ENCODE measurements around the gene BPIFB6.

Gene BPIFB6, protein sequence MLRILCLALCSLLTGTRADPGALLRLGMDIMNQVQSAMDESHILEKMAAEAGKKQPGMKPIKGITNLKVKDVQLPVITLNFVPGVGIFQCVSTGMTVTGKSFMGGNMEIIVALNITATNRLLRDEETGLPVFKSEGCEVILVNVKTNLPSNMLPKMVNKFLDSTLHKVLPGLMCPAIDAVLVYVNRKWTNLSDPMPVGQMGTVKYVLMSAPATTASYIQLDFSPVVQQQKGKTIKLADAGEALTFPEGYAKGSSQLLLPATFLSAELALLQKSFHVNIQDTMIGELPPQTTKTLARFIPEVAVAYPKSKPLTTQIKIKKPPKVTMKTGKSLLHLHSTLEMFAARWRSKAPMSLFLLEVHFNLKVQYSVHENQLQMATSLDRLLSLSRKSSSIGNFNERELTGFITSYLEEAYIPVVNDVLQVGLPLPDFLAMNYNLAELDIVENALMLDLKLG

DNA sequence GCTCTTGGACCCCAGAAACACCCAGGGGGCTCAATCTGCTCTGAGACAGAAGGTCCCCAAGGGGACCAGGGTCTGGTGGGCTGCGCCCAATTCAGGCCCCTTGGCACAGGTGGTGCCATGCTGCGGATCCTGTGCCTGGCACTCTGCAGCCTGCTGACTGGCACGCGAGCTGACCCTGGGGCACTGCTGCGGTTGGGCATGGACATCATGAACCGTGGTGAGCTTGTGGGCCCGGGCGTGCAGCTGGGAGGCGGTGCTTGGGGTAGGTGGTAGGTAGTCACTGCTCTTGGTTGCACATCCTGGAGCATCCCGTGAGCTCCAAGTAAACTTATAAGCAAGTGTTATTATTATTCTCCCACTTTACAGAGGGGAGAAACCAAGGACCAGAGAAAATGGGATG is at the start of gene BPIFB6:
BPIFB6 (plus strand) TSS at position 118 of the 400 bp plus-strand sequence; CDS start at position 118, 0 bp downstream.
- Mint-ChIP-seq H3K36me3 (ENCODE audit: low read depth) (no peaks in the 10 kb centered on the region), H3K27ac (no peak within 1 kb of the TSS), H3K4me3 (no peak within 1 kb of the TSS), H3K9me3 (no peaks in the 10 kb centered on the region), H3K27me3 (ENCODE audit: low read depth) (no peaks in the 10 kb centered on the region), H3K4me1 (ENCODE audit: low read depth) (no peaks in the 10 kb centered on the region)

DNA sequence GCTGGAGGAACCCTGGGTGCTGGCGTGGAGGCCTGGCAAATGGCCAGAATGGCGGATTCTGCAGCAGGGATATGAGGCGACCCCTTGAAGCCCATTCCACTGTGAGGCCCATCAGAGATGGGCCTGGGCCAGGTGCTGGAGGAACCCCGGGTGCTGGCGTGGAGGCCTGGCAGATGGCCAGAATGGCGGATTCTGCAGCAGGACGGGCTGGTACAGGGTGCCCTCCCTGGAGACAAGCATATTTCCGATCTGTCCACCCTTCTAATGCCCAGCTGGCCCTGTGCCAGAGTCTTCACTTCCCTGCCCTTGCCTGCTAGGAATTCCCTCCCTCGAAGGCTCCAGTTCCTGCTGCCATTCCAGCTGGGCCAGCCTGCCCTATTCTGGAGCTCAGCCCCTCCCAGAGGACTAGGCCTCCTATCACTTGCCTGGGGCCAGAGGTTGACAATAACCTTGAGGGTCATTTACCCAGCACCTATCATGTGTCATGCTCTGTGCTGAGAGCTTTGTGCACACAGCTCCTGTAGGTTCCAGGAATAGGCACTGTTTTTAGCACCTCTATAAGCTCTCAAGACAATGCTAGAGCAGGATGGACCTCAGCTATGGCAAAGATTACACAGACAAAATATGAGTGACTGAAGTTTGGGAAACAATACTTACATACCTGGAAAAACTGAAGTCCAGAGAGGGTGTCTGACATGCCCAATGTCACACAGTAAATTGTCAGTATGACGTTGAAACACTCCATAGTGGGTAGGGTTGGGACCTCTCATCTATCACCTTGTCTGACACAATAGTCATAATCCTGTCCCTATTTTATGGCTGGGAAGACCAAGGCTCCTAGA is 48.6 kb upstream of the BPIFB6 start:
- no peak overlapping the region for H3K4me3 Mint-ChIP-seq
- no peaks in the 10 kb centered on the region for H3K27me3 Mint-ChIP-seq (ENCODE audit: low read depth)
- H3K4me1 Mint-ChIP-seq (ENCODE audit: low read depth), result peaks cover 1% of the 10 kb centered on the region
- no peak overlapping the region for H3K27ac Mint-ChIP-seq
- no peaks in the 10 kb centered on the region for H3K36me3 Mint-ChIP-seq (ENCODE audit: low read depth)
- no peaks in the 10 kb centered on the region for H3K9me3 Mint-ChIP-seq

DNA sequence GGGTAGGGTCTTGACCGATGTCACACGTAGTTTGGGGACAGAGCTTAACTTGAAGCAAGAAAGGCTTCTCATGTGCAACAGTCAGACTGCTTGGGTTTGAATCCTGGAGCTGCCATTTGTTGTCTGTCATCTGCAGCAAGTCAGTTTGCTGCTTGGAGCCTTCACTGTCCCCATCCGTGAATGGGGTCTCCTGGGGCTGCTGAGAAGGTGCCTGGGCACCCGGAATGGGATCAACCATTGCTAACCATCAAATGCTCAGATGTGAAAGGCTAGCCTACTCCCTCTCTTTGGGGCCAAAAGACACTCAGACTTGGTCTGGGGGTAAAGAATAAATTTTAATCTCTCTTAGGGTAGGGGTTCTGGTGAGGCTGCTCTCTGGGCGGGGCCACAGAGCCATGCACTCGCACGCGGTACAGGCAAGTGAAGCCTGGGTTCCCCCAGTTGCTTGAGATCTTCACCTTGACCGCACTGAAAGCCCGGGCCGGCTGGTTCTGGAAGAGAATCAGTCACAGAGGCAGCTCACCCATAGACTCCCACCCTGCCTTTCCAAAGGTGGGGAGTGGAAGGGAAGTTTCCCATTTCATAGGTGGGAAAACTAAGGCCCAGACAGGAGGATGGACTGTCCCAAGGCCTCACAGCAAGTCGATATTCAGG is 47.9 kb upstream of the BPIFB6 start:
- no peaks in the 10 kb centered on the region for H3K36me3 Mint-ChIP-seq (ENCODE audit: low read depth)
- H3K27me3 Mint-ChIP-seq (ENCODE audit: low read depth), result no peaks in the 10 kb centered on the region
- H3K4me1 Mint-ChIP-seq (ENCODE audit: low read depth), result peaks cover 1% of the 10 kb centered on the region
- no peak overlapping the region for H3K27ac Mint-ChIP-seq
- no peak overlapping the region for H3K4me3 Mint-ChIP-seq
- H3K9me3 Mint-ChIP-seq, result no peaks in the 10 kb centered on the region

GRCh38 chr20:32984196-32984595 is 47.3 kb upstream of the BPIFB6 start:
- Mint-ChIP-seq H3K9me3 (no peaks in the 10 kb centered on the region), H3K27ac (no peak overlapping the region), H3K27me3 (ENCODE audit: low read depth) (no peaks in the 10 kb centered on the region), H3K36me3 (ENCODE audit: low read depth) (no peaks in the 10 kb centered on the region), H3K4me3 (no peak overlapping the region), H3K4me1 (ENCODE audit: low read depth) (peaks cover 1% of the 10 kb centered on the region)

DNA sequence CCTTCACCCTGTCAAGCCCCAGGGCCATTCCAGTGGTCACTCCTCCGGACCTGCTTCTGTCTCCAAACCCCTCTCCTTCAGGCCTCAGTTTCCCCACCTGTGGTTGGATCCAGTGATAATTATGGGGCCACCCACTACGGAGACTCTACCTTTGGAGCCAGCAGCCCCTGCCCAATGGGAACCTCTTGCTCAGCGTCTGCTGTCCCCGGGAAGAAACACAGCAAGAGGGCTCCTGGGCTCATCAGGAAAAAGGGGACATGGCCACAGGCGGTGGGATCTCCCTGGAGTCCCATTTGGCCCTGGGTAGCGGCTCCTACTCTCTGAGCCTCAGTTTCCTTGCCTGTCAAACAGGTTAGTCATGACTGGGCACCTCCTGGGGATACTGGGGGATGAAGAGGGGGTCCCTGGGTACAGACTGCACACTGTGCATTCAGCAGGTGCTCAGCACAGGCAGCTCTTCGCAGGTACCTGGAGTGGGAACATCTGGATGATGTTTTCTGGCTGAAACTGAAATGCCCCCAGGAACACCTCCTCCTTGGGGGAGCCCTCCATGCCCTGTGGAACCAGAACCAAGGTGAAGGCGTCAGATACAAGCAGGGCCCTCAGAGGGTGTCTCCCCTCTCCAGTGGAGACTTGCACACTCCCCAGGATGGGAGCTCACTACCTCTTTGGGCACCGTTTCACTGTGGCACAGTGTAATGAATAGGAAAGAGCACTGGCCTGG is 46.7 kb upstream of the BPIFB6 start:
- Mint-ChIP-seq H3K27ac (no peak overlapping the region), H3K36me3 (ENCODE audit: low read depth) (no peaks in the 10 kb centered on the region), H3K9me3 (no peaks in the 10 kb centered on the region), H3K4me1 (ENCODE audit: low read depth) (peaks cover 1% of the 10 kb centered on the region), H3K27me3 (ENCODE audit: low read depth) (no peaks in the 10 kb centered on the region), H3K4me3 (no peak overlapping the region)

DNA sequence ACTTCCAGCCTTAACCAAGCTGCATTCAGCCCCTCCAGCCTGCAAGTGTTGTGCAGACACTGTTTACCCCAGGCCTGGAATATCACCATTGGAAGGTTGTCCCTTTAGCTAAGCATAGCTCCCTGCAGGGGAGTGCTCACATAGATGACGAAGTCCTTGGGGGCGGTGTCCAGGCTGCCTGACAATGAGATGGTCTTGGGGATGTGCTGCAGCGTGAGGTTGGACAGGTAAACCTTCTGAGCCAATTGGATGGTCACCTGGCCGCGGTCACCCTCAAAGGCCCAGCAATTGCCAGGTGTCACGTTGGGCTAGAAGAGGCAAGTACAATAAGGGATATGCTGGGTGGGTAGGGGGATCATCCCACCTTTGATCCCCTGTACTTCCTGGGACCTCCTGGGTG is 45.9 kb upstream of the BPIFB6 start:
- no peak overlapping the region for H3K27ac Mint-ChIP-seq
- H3K9me3 Mint-ChIP-seq, result no peaks in the 10 kb centered on the region
- H3K4me1 Mint-ChIP-seq (ENCODE audit: low read depth), result peaks cover 1% of the 10 kb centered on the region
- no peaks in the 10 kb centered on the region for H3K27me3 Mint-ChIP-seq (ENCODE audit: low read depth)
- H3K36me3 Mint-ChIP-seq (ENCODE audit: low read depth), result no peaks in the 10 kb centered on the region
- H3K4me3 Mint-ChIP-seq, result no peak overlapping the region

DNA sequence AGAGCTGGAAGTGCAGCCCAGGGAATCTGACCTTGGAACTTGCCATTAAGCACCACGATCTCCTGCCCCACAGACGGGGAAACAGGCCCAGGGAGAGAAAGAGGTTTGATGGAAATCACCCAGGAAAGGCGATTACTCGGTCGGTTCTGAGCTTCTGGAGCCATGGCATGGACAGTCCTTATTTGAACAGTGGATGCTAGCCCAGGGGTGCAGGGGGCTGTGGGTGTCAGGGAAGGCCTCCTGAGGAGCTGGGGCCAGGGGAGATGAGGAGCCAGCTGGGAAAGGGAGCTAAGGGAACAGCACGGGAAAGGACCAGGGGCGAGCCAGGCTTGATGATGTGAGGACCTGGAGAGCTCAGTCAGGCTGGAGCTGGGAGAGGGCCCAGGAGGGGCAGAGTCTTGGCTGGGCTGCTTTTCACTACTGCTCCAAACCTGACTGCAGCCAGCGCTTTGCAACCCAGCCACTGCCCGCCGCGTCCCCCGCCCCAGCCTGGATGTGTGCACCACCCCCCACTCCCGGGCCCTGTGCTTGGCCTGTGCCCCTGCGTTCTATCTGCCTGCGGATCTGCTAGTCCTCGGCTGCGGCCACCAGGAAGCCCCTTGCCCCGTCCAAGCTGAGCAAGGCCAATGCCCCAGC is 45.0 kb upstream of the BPIFB6 start:
- H3K27me3 Mint-ChIP-seq (ENCODE audit: low read depth), result no peaks in the 10 kb centered on the region
- peaks cover 3% of the 10 kb centered on the region for H3K9me3 Mint-ChIP-seq
- H3K4me3 Mint-ChIP-seq, result no peak overlapping the region
- H3K4me1 Mint-ChIP-seq (ENCODE audit: low read depth), result peaks cover 5% of the 10 kb centered on the region
- peaks cover 2% of the 10 kb centered on the region for H3K36me3 Mint-ChIP-seq (ENCODE audit: low read depth)
- H3K27ac Mint-ChIP-seq, result no peak overlapping the region

DNA sequence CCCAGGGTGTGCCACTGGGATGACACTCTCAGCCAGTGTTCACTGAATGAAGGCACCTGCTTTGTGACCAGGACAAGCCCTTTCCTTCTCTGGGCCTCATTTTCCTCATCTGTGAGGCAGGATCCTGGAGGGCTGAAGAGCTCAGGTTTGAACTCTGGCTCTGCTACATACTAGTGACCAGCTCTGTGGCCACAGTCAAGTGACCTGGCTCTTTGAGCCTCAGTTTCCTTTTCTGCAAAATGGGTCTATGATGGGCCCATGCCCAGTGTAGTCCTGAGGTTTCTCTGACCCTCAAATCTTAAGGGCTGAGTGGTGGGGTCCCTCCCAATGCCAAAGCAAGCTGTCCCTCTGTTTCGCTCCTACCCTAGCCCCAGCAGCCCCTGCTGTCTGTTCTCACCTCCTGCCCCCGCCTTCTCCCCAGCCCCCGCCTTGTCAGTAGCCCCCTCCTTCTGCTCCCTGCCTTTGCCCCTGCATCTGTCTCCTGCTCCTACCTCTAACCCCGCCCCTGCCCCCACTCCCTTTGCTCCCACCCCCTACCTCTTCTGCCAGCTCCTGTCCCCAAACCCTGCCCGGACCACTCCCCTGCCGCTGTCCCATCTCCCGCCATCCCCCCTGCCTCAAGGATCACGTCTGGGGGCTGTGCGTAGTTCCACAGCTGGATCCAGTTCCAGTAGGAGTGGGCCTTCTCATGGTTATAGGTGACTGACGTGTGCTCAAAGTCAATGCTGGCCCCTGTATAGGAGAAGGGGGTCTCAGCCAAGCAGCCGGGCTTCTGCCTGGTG is 44.2 kb upstream of the BPIFB6 start:
- Mint-ChIP-seq H3K9me3 (peaks cover 3% of the 10 kb centered on the region), H3K4me3 (no peak overlapping the region), H3K36me3 (ENCODE audit: low read depth) (peaks cover 2% of the 10 kb centered on the region), H3K27ac (no peak overlapping the region), H3K4me1 (ENCODE audit: low read depth) (peaks cover 5% of the 10 kb centered on the region), H3K27me3 (ENCODE audit: low read depth) (no peaks in the 10 kb centered on the region)

- peaks cover 2% of the 10 kb centered on the region for H3K36me3 Mint-ChIP-seq (ENCODE audit: low read depth)
- H3K27me3 Mint-ChIP-seq (ENCODE audit: low read depth), result no peaks in the 10 kb centered on the region
- H3K9me3 Mint-ChIP-seq, result peaks cover 3% of the 10 kb centered on the region
- peaks cover 5% of the 10 kb centered on the region for H3K4me1 Mint-ChIP-seq (ENCODE audit: low read depth)
- H3K4me3 Mint-ChIP-seq, result no peak overlapping the region
- H3K27ac Mint-ChIP-seq, result no peak overlapping the region
Measured at GRCh38 chr20:32988008-32988407, 43.4 kb upstream of the BPIFB6 start.

- Mint-ChIP-seq H3K36me3 (ENCODE audit: low read depth) (peaks cover 4% of the 10 kb centered on the region), H3K27ac (no peak overlapping the region), H3K4me1 (ENCODE audit: low read depth) (peaks cover 5% of the 10 kb centered on the region), H3K27me3 (ENCODE audit: low read depth) (peaks cover 3% of the 10 kb centered on the region), H3K9me3 (peaks cover 8% of the 10 kb centered on the region), H3K4me3 (no peak overlapping the region)
Measured at GRCh38 chr20:32989507-32990283, 41.8 kb upstream of the BPIFB6 start.

DNA sequence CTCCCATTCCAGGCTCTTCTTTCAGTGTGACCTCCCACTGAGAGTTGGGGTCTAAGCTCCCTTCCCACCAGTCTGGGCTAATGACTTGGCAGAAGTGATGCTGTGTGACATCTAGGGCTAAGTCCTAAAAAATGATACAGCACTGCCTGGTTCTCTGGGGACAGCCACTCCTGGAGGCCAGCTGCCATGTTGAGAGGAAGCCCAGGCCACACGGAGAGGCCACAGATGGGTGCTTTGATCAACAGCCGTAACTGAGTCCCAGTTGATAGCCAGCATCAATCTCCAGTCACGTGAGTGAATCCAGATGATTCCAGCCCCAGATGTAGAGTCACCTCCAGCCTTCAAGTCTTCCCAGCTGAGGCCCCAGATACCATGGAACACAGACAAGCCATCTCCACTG is 41.0 kb upstream of the BPIFB6 start:
- H3K36me3 Mint-ChIP-seq (ENCODE audit: low read depth), result peaks cover 4% of the 10 kb centered on the region
- H3K4me1 Mint-ChIP-seq (ENCODE audit: low read depth), result peaks cover 5% of the 10 kb centered on the region
- H3K4me3 Mint-ChIP-seq, result no peak overlapping the region
- H3K27ac Mint-ChIP-seq, result no peak overlapping the region
- peaks cover 13% of the 10 kb centered on the region for H3K9me3 Mint-ChIP-seq
- H3K27me3 Mint-ChIP-seq (ENCODE audit: low read depth), result peaks cover 3% of the 10 kb centered on the region

GRCh38 chr20:32991383-32991782 is 40.1 kb upstream of the BPIFB6 start:
- no peak overlapping the region for H3K27ac Mint-ChIP-seq
- H3K27me3 Mint-ChIP-seq (ENCODE audit: low read depth), result peaks cover 3% of the 10 kb centered on the region
- H3K4me3 Mint-ChIP-seq, result no peak overlapping the region
- peaks cover 4% of the 10 kb centered on the region for H3K36me3 Mint-ChIP-seq (ENCODE audit: low read depth)
- peaks cover 18% of the 10 kb centered on the region for H3K9me3 Mint-ChIP-seq
- H3K4me1 Mint-ChIP-seq (ENCODE audit: low read depth), result peaks cover 4% of the 10 kb centered on the region
